Fibroblast of the aortic adventitia (primary cell): ENCODE data around the gene XAGE3. TPM values are rescaled to one million over a fixed set of nuclear protein-coding genes. Genes with fewer than 3 reads are reported as not detected.

Source experiments
- DNase-seq: peaks from one replicate; pipeline ENCODE4 v3.0.0-alpha.2; 2010; ENCODE audit warnings: low read depth
- H3K4me3 ChIP-seq: 2 replicates; pipeline ENCODE4 v1.5.1; 2011; ENCODE audit warnings: low read depth, mild to moderate bottlenecking, control low read depth, low read length, moderate library complexity
- CTCF ChIP-seq: IDR thresholded peaks from 2 replicates; pipeline ENCODE4 v1.5.1; 2011; ENCODE audit warnings: mild to moderate bottlenecking, low read length, control low read depth, inconsistent platforms; ENCODE audit not compliant: insufficient read depth
- total RNA-seq: library from RNA; depleted of rRNA; stranded (reverse); fragments of >200 nt; gene quantifications from 2 replicates; pipeline ENCODE4 v1.2.3, GENCODE V29; 2012; ENCODE audit warnings: low replicate concordance

Gene XAGE3
- total RNA-seq, 1 donor, result not detected

- no peak for TF ChIP-seq CTCF
- DNase-seq, result no peak
- H3K4me3 ChIP-seq, result no peak overlapping the region
Measured at GRCh38 chrX:52830551-52830950, 37.3 kb downstream of the XAGE3 start.

GRCh38 chrX:52824608-52825007 lies 43.3 kb downstream of the XAGE3 start:
- H3K4me3 ChIP-seq, result no peak overlapping the region
- DNase-seq, result no peak
- TF ChIP-seq CTCF, result no peak

GRCh38 chrX:52821079-52821760 lies 46.7 kb downstream of the XAGE3 start:
- no peak overlapping the region for H3K4me3 ChIP-seq
- no peak for DNase-seq
- no peak for TF ChIP-seq CTCF

- no peak for TF ChIP-seq CTCF
- DNase-seq, result no peak
Measured at GRCh38 chrX:52819788-52820187, 48.1 kb downstream of the XAGE3 start.

More at GRCh38 chrX:52819788-52820187, 48.1 kb downstream of the XAGE3 start:
- no peak overlapping the region for H3K4me3 ChIP-seq

Other genes starting within 250 kb of the XAGE3 start
- not detected in 2 replicates for gene SSX7, start 213.2 kb downstream of the XAGE3 start, total RNA-seq
- not detected in 2 replicates for gene SSX2, start 160.9 kb downstream of the XAGE3 start, total RNA-seq
- 0.09 TPM in 1 of 2 replicates, not detected in the other for gene SSX2B, start 116.8 kb downstream of the XAGE3 start, total RNA-seq
- gene SPANXN5, start 70.7 kb downstream of the XAGE3 start, total RNA-seq, result not detected in 2 replicates
- not detected in 2 replicates for gene XAGE5, start 56.8 kb downstream of the XAGE3 start, total RNA-seq
- 7.9 and 26.5 TPM in 2 replicates for gene FAM156B, start 29.2 kb upstream of the XAGE3 start, total RNA-seq
- 9.8 and 16.8 TPM in 2 replicates for gene FAM156A, start 90.4 kb upstream of the XAGE3 start, total RNA-seq
- 1.1 and 2.5 TPM in 2 replicates for gene GPR173, start 180.7 kb upstream of the XAGE3 start, total RNA-seq
- 15.2 and 17.5 TPM in 2 replicates for gene TSPYL2, start 214.3 kb upstream of the XAGE3 start, total RNA-seq
- gene KANTR, start 226.1 kb upstream of the XAGE3 start, total RNA-seq, result 4.4 and 7.2 TPM in 2 replicates